Astrocyte of the hippocampus (primary cell): Measurements from ENCODE around the gene L3MBTL4.
"Not testable (repeated sequence)": the region's sequence is repeated elsewhere in the genome, so short reads cannot be mapped to it uniquely, and the experiment has no call there.

Source experiments
- DNase-seq: peaks from one replicate; pipeline ENCODE4 v3.0.0; 2011; ENCODE audit warnings: low read depth, low spot score

L3MBTL4 gene

GRCh38 chr18:6406910-6407470 is 7.7 kb downstream of the L3MBTL4 start:
- no peak for DNase-seq

GRCh38 chr18:6406075-6406909 is 8.4 kb downstream of the L3MBTL4 start:
- peak; percentile 5 for DNase-seq

- DNase-seq = peak; percentile 35
Measured at GRCh38 chr18:6405237-6406074, 9.3 kb downstream of the L3MBTL4 start.

GRCh38 chr18:6404834-6405233 is 9.9 kb downstream of the L3MBTL4 start:
- no peak for DNase-seq

- peak; percentile 34 for DNase-seq
Measured at GRCh38 chr18:6401687-6402086, 13.0 kb downstream of the L3MBTL4 start.

- no peak for DNase-seq
Measured at GRCh38 chr18:6399776-6400175, 14.9 kb downstream of the L3MBTL4 start.

- no peak for DNase-seq
Measured at GRCh38 chr18:6397931-6398566, 16.7 kb downstream of the L3MBTL4 start.

GRCh38 chr18:6396847-6397246 is 17.9 kb downstream of the L3MBTL4 start:
- no peak for DNase-seq

- no peak for DNase-seq
Measured at GRCh38 chr18:6396276-6396675, 18.4 kb downstream of the L3MBTL4 start.

- DNase-seq = no peak
Measured at GRCh38 chr18:6389005-6389404, 25.7 kb downstream of the L3MBTL4 start.

- DNase-seq = no peak
Measured at GRCh38 chr18:6382963-6383362, 31.7 kb downstream of the L3MBTL4 start.

GRCh38 chr18:6377473-6377872 is 37.2 kb downstream of the L3MBTL4 start:
- not testable (repeated sequence) for DNase-seq

GRCh38 chr18:6376433-6377229 is 38.1 kb downstream of the L3MBTL4 start:
- DNase-seq = no peak

- DNase-seq = no peak
Measured at GRCh38 chr18:6374935-6375529, 39.7 kb downstream of the L3MBTL4 start.

GRCh38 chr18:6374340-6374739 is 40.4 kb downstream of the L3MBTL4 start:
- no peak for DNase-seq

GRCh38 chr18:6373187-6373586 is 41.5 kb downstream of the L3MBTL4 start:
- no peak for DNase-seq

- peak; percentile 47 for DNase-seq
Measured at GRCh38 chr18:6370886-6371635, 43.6 kb downstream of the L3MBTL4 start.

GRCh38 chr18:6370410-6370809 is 44.3 kb downstream of the L3MBTL4 start:
- no peak for DNase-seq

- DNase-seq = no peak
Measured at GRCh38 chr18:6368017-6368416, 46.7 kb downstream of the L3MBTL4 start.

- DNase-seq = no peak
Measured at GRCh38 chr18:6367208-6367607, 47.5 kb downstream of the L3MBTL4 start.
